ENCODE results near the gene TFPI2.

Gene TFPI2

DNA sequence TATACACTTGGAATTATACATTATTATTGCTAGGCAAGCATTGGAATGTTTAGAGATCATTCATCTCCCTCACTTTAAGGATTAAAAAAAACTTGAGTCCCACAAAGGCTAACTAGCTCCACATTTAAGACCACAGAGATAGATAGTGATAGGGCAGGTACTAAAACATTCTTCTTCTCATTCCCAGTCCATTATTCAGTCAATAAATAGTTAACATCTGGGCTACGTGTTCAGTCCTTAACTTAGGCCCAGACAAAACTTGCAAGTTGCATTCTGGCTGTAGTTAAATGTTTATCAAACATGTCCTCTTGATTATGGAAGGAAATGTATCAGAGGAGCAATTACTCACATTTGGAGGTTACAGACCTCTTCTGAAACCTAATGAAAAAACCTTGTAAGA lies 33.4 kb upstream of the TFPI2 start (continued):
- TF ChIP-seq ZNF747 (tag by site-specific recombination; IDR thresholded peaks at IDR 0.05) (no peak), ZNF404 (tag by site-specific recombination; IDR thresholded peaks at IDR 0.05) (no peak), SCRT2 (tag by site-specific recombination; IDR thresholded peaks at IDR 0.05) (no peak), ZBTB6 (tag by site-specific recombination; IDR thresholded peaks at IDR 0.05) (no peak), ZNF530 (tag by site-specific recombination; IDR thresholded peaks at IDR 0.05; ENCODE audit: low read depth) (no peak)
- TF ChIP-seq, protein P1, sequence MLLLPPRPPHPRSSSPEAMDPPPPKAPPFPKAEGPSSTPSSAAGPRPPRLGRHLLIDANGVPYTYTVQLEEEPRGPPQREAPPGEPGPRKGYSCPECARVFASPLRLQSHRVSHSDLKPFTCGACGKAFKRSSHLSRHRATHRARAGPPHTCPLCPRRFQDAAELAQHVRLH (tag by site-specific recombination; IDR thresholded peaks at IDR 0.05) = no peak

DNA sequence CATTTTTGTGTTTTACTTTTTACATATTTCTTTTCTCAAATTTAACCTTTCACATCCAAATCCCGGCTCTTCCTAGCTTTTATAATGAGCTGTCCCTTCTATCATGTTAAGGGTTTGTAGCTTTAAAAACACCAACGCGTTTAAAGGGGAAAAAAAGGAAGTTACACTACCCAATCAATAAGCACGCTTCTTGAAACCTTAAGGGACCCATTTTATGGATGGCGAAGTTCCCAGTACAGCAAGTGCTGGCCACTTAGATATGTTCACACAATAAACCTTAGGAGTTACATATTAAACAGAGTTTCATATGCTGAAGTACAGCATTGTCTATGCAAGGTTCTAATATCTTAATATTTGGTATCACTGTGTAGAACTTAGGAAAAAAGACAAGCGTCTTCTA lies 32.7 kb upstream of the TFPI2 start:
- Histone ChIP-seq H3K27ac (ENCODE audit: extremely low read depth, low read depth, low read length) (no peak overlapping the region), H3K4me1 (ENCODE audit: control insufficient read depth, insufficient read depth, low read length) (peaks cover 12% of the 10 kb centered on the region), H3K36me3 (ENCODE audit: control insufficient read depth in 2 of 2, insufficient read depth in 1 of 2, low read length in 2 of 2) (peaks cover 0 to 3% of the 10 kb centered on the region in 2 experiments; a peak in 1 of 3 replicates), H3K9me3 (ENCODE audit: control insufficient read depth, insufficient read depth, low read depth, low read length) (no peaks in the 10 kb centered on the region), H3K4me3 (ENCODE audit: low read depth, low read length) (peak overlapping the region; percentile 63; the same call in 1 of the 2 replicates)
- TF ChIP-seq, protein P2, sequence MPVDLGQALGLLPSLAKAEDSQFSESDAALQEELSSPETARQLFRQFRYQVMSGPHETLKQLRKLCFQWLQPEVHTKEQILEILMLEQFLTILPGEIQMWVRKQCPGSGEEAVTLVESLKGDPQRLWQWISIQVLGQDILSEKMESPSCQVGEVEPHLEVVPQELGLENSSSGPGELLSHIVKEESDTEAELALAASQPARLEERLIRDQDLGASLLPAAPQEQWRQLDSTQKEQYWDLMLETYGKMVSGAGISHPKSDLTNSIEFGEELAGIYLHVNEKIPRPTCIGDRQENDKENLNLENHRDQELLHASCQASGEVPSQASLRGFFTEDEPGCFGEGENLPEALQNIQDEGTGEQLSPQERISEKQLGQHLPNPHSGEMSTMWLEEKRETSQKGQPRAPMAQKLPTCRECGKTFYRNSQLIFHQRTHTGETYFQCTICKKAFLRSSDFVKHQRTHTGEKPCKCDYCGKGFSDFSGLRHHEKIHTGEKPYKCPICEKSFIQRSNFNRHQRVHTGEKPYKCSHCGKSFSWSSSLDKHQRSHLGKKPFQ (tag by site-specific recombination; IDR thresholded peaks at IDR 0.05) = no peak
- TF ChIP-seq ZBTB44 (tag by site-specific recombination; IDR thresholded peaks at IDR 0.05) = no peak
- no peak for TF ChIP-seq MZF1 (tag by site-specific recombination; IDR thresholded peaks at IDR 0.05; ENCODE audit: borderline replicate concordance)
- TF ChIP-seq ZNF138 (tag by site-specific recombination; IDR thresholded peaks at IDR 0.05; ENCODE audit: borderline replicate concordance) = no peak
- CTCF ChIA-PET = interaction anchor here (1.0 kb wide), 1 partner anchor 20 kb away, joined by 4 read pairs; no protein-coding TSS in a partner anchor
- POLR2A ChIA-PET = no interaction called here

- ChIA-PET CTCF (interaction anchor here (0.6 to 1.0 kb wide), 6 partner anchors 8 to 738 kb away, joined by 3 to 6 read pairs (median 3); no protein-coding TSS in a partner anchor), POLR2A (interaction anchor here (0.6 to 1.6 kb wide), 4 partner anchors 9 to 32 kb away, joined by 3 to 14 read pairs (median 4); partner anchors contain the start of gene TFPI2)
- H3K4me1 ChIP-seq (ENCODE audit: control insufficient read depth, insufficient read depth, low read length) = peaks cover 12% of the 10 kb centered on the region
- no peaks in the 10 kb centered on the region for H3K9me3 ChIP-seq (ENCODE audit: control insufficient read depth, insufficient read depth, low read depth, low read length)
- peak within 1 kb of the TSS; percentile 63 for H3K4me3 ChIP-seq (ENCODE audit: low read depth, low read length)
- H3K27ac ChIP-seq (ENCODE audit: extremely low read depth, low read depth, low read length) = peak within 1 kb of the TSS; percentile 93
- H3K36me3 ChIP-seq (ENCODE audit: control insufficient read depth in 2 of 2, insufficient read depth in 1 of 2, low read length in 2 of 2) = peaks cover 0 to 3% of the 10 kb centered on the region in 2 experiments; a peak in 1 of 3 replicates
- TF ChIP-seq ZIC2 (tag by site-specific recombination; IDR thresholded peaks at IDR 0.05) (peak; percentile 97), ZNF311 (tag by site-specific recombination; IDR thresholded peaks at IDR 0.05; ENCODE audit: borderline replicate concordance) (no peak), OSR2 (tag by site-specific recombination; IDR thresholded peaks at IDR 0.05) (no peak), GLIS2 (tag by site-specific recombination; IDR thresholded peaks at IDR 0.05) (peak; percentile 79), ZNF133 (tag by site-specific recombination; IDR thresholded peaks at IDR 0.05) (no peak), MZF1 (tag by site-specific recombination; IDR thresholded peaks at IDR 0.05; ENCODE audit: borderline replicate concordance) (peak; percentile 38; the same call in 1 of the 2 replicates), ZNF600 (tag by site-specific recombination; IDR thresholded peaks at IDR 0.05) (peak; percentile 92)
- TF ChIP-seq, protein P1 (tag by site-specific recombination; IDR thresholded peaks at IDR 0.05) = no peak
- TF ChIP-seq, protein P3, sequence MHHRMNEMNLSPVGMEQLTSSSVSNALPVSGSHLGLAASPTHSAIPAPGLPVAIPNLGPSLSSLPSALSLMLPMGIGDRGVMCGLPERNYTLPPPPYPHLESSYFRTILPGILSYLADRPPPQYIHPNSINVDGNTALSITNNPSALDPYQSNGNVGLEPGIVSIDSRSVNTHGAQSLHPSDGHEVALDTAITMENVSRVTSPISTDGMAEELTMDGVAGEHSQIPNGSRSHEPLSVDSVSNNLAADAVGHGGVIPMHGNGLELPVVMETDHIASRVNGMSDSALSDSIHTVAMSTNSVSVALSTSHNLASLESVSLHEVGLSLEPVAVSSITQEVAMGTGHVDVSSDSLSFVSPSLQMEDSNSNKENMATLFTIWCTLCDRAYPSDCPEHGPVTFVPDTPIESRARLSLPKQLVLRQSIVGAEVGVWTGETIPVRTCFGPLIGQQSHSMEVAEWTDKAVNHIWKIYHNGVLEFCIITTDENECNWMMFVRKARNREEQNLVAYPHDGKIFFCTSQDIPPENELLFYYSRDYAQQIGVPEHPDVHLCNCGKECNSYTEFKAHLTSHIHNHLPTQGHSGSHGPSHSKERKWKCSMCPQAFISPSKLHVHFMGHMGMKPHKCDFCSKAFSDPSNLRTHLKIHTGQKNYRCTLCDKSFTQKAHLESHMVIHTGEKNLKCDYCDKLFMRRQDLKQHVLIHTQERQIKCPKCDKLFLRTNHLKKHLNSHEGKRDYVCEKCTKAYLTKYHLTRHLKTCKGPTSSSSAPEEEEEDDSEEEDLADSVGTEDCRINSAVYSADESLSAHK (tag by site-specific recombination; IDR thresholded peaks at IDR 0.05) = no peak
- TF ChIP-seq, protein P4, sequence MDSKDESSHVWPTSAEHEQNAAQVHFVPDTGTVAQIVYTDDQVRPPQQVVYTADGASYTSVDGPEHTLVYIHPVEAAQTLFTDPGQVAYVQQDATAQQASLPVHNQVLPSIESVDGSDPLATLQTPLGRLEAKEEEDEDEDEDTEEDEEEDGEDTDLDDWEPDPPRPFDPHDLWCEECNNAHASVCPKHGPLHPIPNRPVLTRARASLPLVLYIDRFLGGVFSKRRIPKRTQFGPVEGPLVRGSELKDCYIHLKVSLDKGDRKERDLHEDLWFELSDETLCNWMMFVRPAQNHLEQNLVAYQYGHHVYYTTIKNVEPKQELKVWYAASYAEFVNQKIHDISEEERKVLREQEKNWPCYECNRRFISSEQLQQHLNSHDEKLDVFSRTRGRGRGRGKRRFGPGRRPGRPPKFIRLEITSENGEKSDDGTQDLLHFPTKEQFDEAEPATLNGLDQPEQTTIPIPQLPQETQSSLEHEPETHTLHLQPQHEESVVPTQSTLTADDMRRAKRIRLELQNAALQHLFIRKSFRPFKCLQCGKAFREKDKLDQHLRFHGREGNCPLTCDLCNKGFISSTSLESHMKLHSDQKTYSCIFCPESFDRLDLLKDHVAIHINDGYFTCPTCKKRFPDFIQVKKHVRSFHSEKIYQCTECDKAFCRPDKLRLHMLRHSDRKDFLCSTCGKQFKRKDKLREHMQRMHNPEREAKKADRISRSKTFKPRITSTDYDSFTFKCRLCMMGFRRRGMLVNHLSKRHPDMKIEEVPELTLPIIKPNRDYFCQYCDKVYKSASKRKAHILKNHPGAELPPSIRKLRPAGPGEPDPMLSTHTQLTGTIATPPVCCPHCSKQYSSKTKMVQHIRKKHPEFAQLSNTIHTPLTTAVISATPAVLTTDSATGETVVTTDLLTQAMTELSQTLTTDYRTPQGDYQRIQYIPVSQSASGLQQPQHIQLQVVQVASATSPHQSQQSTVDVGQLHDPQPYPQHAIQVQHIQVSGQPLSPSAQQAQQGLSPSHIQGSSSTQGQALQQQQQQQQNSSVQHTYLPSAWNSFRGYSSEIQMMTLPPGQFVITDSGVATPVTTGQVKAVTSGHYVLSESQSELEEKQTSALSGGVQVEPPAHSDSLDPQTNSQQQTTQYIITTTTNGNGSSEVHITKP (tag by site-specific recombination; IDR thresholded peaks at IDR 0.05) = peak; percentile 96
These were observed 31.3 kb upstream of the TFPI2 start, which contains the start of gene GNG11 for GRCh38 chr7:93921607-93922566. Gene GNG11, plus strand, starts transcription at chr7:93921735. Its CDS starts 403 bp downstream, at chr7:93922138.

Data from HEK293 (cell line).